HG02588 (cell line): ENCODE data around the gene DLG2.

Source experiments
- ATAC-seq: cut with Tn5 transposase; IDR thresholded peaks from one replicate; pipeline ENCODE4 v1.9.1; 2021; ENCODE audit warnings: mild to moderate bottlenecking, moderate library complexity; ENCODE audit not compliant: unreplicated experiment

DLG2 gene

DNA sequence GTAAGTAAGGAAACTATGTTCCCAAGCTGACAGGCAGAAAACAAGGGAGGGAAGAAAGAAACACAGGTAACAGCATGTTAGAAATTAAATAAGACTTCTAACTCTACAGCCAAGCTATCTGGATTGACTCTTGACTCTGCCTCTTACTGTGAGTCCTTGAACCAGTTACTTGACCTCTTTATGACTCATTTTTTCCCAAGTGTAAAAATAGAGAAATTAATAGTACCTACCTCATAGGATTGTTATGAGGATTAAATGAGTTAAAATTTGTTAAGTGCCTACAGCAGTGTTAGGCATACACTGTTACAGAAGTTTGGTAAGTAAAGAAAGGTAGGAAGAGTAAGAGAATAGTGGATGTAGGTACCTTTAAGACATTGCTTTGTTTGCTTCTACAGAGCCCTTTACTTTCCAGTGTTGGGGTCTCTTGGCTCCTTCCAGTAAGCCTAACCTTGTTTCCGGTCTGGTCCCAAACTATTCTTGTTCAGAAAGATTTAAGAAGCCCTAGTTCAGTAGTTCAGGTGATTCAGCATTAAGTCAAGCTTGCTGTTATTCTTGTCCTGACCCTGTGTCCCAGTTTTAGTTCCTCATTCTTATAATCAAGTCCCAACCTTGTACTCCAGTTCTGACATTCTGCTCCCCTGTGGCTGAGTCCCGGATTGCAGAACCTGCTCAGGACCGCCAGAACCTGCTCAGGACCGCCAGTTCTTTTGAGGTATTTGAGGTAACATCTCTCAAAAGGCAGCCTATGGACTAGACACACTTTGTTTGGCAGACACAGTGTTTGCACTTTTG lies 1377.6 kb downstream of the DLG2 start:
- peak; percentile 77 for ATAC-seq

DNA sequence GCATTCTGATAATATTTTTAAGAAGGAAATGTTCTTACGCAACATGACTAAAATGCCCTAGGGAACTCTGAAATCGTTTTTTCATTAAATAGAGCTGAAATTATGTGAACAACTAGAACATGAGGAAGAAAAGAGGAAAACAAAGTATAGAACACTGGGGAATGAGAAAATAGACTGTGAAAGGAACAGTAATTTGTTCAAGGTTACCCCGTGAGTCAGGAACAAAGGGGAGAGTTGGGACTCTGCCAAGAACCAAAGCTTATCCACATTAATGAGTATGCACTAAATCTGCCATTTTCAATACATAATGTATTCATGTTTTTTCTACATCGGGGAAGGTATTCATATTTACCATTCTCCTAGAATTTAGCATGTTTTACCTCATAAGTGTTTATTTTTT lies 1379.2 kb downstream of the DLG2 start:
- ATAC-seq = no peak

DNA sequence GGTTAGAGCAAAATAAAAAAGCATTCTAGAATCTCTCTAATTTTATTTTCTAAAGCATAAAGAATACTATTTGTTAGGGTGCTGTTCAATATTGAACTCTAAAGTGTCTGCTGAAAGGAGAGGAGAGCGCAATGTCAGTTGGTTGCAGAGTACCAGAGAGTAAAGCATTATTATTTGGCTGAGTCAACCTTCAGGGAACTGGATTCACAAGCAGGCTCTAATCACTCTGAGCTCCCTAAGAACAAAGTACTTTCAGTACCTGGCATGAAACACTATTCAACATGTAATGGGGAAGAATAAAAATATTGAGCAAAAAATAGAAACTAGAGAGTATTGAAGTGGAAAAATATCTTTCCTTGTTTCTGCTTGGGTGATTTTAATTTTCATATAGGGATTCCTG lies 1380.0 kb downstream of the DLG2 start:
- ATAC-seq = no peak

DNA sequence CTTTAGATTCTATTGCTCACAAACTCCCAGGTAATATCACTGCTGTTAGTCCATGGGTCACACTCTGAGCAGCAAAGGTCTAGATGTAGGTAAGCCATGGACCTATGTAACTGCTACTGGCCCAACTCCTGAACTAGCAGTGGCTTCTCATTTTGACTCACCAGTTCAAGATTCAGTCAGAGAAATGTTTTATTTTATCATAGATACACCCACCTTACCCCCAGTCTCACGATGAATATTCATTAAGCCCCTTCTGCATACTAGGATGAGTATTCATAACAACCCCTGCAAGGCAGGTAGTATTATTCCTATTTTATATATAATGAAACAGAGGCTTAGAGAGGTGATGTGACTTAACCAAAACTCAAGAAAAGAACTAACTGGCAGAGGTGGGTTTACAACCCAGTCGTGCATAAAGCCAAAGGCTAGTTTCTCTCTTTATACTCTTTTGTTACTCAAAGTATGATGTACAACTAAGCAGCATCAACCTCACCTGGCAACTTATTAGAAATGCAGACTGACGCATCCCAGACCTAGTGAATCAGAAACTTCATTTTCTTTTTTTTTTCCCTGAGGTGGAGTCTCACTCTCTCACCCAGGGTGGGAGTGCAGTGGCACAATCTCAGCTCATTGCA lies 1383.4 kb downstream of the DLG2 start:
- peak; percentile 70 for ATAC-seq

DNA sequence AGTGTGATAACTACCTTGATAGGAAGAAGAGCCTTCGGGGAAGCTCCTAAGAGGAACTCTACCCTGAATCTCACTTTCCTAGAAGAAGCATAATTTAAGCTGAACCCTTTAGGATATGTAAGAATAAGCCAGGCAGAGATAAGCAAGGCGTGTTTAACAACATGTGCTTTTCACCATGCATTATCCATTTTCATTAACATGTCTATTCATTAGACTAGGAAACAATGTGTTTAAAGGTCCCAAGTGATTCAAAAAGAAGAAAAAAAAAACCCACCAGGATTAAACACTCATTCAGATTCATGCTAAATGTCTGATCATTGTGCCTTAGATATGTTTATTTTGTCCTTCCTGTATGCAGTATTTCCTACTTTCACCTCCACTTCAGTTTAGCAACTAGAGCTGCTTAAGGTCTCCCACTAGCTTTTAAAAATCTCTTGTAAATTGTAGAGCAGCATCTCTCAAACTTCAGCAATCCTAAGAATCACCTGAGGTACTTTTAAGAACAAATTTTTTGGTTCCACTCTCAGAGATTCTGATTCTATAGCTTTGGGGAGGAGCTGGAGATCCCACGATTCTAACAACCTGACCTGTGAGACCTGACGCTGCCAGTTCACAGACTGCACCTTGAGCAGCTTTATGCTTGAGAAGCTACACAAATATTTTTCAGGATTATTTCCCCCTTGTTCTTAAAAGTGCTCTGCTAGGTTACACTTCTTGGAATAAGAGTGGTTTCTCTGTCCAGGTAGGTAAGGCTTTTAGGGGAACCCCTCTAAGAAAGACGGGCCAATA lies 1385.6 kb downstream of the DLG2 start:
- ATAC-seq = no peak

DNA sequence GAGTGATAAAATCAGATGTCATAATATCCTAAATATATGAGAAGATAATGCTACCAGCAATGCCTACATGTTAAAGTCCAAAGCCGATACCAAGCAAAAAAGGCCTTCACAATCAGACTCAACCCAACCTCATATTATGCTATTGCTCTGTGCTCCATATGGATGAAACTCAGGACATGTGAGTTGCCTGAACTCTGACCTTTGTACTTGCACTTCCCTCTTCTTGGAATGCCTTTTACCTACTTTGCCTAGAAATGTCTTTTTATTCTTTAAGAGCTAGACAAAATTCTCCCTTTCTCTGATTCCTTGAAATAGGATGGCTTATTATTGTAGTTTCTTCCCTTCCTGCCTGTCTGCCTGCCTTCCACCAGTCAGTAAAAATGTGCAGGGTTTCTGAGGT lies 1386.3 kb downstream of the DLG2 start:
- no peak for ATAC-seq

DNA sequence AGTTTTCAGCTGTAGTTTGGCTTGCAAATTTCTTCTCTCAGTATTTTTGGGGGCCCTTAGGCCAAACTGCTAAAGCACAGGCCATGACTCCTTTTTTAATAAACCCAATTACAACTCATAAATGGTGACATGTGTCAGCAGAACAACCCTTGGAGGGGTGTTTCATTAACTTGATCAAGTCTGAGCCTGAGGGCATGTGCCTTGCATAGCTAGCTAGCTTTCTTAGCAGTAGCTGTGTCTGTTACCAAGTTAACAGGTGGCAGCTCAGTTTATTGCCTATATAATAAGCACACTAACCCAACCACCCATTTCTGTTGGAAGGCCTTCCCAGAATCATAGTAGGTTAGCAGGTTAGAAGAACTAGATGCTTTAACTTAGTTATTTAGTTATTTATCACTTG lies 1390.7 kb downstream of the DLG2 start:
- no peak for ATAC-seq

DNA sequence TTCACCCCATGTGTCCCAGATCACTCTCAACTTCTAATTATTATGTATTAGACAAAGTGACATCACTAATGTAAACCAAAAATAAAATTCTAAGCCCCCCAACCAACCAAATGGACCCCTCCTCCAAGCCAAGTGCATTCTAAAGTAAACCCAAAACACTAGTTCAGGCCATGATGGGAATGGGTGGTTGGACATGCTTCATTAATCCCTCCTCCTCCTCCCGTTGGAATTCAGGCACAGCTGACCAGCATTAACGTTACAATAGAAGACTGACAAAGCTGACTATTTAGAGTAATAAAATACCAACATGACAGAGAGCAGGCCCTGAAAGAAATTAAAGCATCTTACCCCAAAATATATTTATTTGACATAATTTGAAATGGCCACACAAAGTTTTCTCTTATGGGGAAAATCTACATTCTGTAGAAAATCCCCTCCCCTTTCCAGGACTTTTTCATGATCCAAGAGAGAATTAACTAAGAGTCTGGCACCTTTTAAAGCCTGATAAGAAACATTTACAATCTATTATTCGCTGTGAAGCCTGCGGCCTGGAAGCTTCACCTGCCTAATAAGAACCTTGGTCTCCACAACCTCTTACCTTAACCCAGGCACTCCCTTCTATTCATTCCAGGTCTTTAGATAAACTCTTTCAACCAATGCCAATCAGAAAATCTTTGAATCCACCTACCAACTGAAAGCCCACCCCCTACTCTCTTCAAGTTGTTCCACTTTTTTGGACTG lies 1392.5 kb downstream of the DLG2 start:
- no peak for ATAC-seq

DNA sequence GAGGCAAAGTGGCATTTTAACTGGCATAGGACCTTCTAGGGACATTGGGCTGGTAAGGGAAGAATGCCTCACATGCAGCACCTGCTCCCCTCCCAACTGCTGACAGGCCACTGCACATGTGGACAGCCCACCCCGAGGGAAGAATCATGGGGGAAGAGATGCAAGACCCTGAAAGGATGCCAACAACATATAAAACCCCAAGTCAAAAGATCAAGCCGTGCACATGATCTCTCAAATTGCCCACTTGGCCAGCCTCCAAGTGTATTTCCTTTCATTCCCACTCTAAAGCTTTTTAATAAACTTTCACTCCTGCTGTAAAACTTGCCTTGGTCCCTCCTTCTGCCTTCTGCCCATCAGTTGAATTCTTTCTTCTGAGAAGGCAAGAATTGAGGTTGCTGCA lies 1393.1 kb downstream of the DLG2 start:
- no peak for ATAC-seq

DNA sequence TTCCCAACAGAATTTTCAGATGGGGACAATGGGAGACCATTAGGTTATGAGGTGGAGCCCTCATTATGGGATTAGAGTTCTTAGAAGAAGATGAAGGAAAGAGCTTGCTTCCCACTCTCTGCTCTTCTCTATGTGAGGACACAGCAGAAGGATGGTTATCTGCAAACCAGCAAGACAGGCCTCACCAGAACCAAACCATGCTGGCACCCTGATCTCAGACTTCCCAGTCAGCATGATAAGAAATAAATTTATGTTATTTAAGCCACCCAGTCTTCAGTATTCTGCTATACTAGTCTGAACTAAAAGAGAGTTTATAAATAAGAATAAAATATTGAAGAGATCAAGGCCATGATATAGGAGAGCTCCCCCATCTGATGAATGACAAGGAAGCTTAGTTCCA lies 1394.6 kb downstream of the DLG2 start:
- no peak for ATAC-seq

DNA sequence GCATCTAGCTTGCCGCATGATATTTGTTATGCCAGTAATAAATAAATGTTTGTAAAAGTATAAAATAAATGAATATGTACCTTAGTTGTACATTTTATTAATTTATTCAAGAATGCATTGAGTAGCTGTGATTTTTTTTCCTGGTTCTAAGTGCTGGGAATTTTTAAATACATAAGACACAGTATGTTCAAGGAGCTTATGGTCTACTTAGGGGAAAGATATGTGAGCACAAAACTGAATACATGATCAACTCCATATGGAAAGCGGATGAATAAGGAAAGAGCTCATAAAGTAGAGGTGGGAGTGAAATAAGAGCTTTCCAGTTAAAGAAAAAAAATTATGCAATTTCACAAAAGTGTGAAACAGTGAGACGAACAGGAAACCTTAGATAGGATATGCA lies 1396.7 kb downstream of the DLG2 start:
- ATAC-seq = no peak

DNA sequence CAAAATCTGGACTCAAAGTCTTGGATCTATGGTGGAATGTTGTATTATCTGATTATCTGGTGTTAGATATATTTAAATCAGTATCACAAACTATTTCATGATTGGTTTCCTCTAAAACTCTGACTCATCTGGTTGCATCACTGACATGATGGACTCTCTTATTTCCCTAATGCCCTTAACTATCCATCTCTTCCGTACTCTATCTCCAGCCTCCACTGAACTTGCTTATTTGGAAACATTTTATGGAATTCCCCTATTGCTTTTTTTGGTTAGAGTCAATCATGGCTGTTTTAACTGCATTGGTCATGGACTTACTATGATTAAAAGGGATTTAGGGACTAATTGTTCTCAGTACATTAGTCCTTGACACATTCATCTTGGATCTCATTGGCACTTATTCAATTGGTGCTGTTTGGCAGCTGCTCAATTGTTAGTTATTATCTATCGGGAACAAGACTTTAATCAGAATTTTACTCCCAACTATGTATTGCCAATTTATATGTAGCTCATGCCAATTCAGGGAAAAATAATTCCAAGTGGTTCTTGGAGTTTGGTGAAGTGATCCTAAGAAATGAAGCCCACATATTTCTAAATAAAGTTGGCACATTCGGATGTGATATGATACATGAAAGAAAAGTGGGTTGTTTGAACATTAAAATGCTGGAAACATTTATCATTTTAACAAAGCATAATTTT lies 1399.0 kb downstream of the DLG2 start:
- no peak for ATAC-seq

DNA sequence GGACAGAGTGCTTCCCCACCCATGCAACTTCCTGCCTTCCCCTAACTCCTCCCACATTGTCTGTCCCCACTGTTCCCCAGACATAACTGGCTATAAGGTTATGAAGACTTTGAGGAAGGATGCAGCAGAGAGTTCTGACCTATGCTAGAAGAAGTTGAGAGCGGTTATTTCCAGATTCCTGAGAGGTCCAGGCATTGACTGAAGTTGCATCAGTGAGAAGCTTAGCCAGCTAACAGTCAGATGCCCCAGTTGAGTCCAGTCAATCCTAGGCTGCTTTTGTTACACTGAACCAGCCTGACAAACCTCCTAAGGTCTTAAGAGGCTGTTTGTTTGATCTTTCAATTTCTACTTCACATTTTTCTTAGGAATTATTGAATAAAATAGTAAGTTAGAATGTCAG lies 1403.1 kb downstream of the DLG2 start:
- no peak for ATAC-seq

DNA sequence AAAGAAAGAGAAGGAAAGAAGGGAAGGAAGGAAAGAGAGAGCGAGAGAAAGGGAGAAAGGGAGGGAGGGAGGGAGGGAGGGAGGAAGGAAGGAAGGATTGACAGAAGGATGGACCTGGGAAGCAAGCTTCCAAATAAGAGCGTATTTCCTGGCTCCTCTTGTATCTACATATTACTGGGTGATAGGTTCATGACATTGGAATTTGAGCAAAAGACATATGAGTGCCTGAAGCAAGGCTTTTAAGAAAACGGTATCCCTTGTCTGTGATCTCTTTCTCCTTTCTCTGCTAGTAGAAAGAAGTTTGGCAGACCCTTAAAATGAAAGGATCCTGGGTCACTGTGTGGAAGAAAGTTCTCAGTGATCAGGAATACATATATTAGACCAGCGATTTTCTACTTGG lies 1408.8 kb downstream of the DLG2 start:
- ATAC-seq = no peak

DNA sequence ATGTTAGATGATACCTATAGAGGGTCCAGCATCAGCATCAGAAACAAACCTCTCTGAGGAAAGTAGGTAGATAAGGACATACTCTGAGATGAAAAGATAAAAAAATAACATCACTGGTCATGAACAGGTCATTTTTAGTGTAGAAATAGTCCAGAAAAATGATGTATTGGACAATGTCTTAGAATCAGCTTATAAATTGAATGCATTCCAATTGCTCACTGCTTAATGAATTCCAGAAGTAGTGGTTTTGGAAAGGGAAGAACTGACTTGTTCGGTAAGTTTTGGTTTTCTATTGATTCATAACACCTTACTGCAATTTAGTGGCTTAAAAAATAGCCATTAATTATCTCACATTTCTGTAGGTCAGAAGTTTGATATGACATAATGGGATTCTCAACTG lies 1411.5 kb downstream of the DLG2 start:
- ATAC-seq = no peak

DNA sequence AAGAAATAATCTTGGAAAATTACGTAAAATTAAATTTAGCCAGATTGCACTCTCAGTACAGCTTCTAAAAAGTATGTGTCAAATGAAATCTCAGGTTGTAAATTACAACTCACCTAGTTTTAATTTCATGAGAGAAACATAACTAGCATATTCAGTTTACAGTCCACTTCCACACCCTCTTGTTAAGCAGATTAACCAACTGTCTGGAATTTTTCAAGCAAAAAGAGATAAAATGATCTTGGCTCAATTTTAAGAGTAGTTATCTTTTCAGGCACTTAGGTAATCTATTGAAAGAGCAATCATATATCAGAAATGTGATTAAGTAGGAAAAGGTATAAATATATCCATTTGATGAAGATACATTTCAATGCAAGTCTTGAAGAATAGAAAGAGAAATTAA lies 1412.6 kb downstream of the DLG2 start:
- no peak for ATAC-seq

DNA sequence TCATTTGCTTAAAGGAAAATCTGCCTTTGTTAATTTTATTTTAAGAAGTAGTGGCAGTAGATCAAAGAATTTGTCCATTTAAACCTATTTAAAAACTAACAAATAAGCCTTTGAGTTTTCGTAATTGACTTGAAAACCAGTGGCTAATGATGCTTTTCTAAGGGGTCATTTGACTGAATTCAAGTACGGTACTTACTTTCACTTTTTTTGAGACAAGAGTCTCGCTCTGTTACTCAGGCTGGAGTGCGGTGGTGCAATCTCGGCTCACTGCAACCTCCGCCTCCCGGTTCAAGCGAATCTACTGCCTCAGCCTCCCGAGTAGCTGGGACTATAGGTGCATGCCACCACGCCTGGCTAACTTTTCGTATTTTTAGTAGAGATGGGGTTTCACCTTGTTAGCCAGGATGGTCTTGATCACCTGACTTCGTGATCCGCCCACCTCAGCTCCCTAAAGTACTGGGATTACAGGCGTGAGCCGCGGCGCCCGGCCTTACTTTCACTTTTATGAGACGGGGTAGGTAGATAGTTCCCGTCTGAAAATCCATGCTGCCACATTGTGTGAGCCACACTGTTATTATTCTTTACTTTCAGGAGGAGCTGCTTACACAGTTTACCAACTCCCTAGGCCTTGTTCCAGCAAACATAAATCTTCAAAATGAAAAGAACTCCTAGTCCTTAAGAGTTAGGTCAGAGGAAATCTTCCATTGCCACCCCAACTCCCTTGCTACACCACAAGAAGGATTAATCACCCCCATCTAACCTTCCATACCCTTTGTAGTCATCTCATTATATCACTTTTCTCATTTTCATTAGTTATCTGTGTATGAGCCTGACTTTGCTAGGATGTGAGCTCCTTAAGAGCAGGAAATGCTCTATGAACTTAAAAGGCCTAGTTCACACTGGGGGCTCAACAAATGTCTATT lies 1414.4 kb downstream of the DLG2 start:
- no peak for ATAC-seq

DNA sequence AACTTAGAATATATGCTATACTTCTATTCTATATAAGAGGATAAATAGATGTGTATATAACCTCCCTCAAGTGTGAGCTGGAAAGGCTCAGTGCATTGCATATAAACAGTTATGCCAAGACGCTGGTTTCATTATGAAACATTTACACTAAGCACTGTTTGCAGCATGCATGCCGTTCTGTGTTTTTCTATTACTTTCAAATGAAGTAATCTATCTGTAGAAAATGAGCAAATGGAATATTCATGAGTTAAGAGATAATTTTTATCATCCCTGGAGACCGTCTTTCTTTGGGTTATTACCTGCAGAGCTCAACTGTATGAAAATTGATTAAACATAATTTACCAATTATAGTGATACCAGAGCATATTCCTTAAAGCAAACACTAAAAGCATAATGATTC lies 1415.2 kb downstream of the DLG2 start:
- no peak for ATAC-seq

DNA sequence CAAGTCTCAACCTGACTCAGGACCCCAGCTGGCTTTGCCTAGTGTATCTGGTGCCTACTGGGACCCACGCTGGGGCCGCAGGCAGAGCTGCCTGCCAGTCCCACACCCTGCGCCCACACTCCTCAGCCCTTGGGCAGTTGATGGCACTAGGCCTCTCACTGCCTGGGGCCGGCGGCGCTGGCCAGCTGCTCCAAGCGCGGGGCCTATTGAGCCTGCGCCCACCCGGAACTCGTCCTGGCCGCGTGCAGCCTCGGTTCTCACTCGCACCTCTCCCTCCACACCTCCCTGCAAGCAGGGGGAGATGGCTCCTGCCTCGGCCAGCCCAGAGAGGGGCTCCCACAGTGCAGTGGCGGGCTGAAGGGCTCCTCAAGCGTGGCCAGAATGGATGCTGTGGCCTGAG lies 1432.4 kb downstream of the DLG2 start:
- ATAC-seq = no peak

DNA sequence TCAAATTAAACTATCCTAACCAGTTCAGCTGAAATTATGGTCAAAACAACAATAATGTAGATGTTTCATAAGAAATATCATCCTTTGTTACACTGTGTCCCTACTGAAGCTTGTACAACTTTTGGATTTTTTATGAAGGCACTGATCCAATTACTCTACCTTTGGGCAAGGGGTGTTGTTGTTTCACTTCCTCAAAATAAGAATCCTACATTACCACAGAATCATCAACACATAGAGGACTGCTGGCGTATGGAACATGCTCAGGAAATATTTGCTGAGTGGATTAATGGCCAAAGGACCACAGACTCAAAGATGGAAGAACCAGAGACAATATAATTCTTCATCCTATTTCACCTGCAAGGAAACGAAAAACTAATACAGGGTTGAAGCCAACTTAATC lies 1433.4 kb downstream of the DLG2 start:
- ATAC-seq = no peak
